Activated gamma-delta T cell treated with anti-CD3 and anti-CD28 coated beads, Interleukin-2, amount 50 U/mL, for 16 hours (primary cell): ENCODE results near the gene NEUROG3.

Source experiments
- DNase-seq: peaks from one replicate; pipeline ENCODE4 v3.0.0-alpha.2; 2020; ENCODE audit warnings: low read depth

NEUROG3 gene, protein sequence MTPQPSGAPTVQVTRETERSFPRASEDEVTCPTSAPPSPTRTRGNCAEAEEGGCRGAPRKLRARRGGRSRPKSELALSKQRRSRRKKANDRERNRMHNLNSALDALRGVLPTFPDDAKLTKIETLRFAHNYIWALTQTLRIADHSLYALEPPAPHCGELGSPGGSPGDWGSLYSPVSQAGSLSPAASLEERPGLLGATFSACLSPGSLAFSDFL

GRCh38 chr10:69573056-69573806 lies at the start of gene NEUROG3:
Gene NEUROG3 (minus strand): TSS chr10:69573422. CDS start chr10:69573043, 379 bp downstream.
- DNase-seq = no peak

DNA sequence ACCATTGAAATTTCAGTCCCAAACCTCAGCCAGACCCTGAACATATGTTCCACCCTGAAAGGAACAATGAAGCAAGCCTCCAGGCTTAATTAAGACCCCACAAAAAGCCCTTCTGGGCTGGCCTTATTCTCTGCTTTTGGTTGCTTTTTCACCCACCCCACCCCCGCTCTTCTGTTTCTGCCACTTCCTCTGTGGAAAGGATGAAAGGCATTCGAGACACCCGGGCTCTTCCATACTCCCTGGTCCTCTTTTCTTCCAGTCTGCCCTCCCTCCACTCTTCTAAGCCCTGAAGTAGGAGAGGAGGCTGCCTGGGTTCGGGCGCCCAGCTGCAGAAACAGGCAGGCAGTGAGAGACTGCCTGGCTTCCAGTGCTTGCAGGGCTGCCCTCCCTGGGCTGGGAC lies 47.4 kb upstream of the NEUROG3 start:
- no peak for DNase-seq

DNA sequence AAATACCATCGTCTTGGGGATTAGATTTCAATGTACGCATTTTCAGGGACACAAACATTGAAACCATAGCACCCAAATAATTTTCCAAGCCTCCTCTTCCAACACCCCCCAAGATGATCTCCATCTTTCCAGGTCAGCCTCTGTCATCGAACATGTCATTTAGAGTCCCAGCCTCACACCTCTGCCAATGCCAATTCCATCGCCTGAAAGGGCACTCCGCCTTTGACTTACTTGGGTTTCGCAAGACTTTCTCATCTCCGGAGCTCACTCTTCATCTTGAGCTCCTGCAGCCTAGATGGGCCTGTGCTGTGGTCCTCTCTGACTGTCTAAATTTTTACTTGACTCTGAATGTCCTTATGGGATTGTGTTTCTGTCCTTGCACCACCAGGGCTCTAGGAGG lies 46.4 kb upstream of the NEUROG3 start:
- DNase-seq = no peak

DNA sequence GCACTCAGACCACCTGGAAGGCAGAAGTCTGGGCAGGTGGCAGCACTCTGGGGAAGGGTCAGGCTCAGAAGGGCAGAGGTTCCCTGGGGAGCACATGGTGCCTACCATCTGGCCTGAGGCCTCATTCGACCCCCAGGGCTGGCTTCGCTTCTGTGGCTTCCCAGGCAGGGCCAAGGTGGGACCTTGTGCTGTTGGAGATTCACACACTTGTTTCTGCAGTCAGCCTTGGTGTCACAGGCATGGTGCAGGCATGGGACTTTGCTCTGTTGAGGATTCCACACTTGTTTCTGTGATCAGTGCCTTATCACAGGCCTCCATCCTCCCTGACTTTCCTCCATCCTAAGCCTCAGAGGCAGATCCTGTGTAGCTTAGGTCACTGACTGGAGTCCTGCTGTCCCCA lies 45.5 kb upstream of the NEUROG3 start:
- no peak for DNase-seq

DNA sequence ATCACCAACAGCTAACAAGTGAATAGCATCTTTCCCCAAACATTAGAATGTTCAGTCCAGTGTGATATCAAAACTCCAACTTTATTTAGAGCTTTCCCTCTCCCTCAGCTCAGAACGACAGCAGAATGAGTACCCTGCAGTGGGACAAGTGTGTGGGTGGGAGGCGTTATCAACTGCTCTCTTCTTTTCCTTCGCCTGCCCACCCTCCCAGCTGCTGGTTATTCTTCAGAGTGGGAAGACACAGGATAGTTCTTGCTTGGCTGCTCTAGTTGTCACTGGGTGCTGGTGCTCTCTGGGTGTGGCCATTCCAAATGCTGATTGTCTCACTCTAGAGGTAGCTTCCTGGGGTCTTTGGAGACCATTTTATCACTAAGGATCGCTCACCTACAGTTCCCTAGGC lies 43.1 kb upstream of the NEUROG3 start:
- no peak for DNase-seq

- no peak for DNase-seq
These were observed 40.9 kb upstream of the NEUROG3 start for GRCh38 chr10:69614130-69614529.

GRCh38 chr10:69612760-69613159 lies 39.5 kb upstream of the NEUROG3 start:
- no peak for DNase-seq

DNA sequence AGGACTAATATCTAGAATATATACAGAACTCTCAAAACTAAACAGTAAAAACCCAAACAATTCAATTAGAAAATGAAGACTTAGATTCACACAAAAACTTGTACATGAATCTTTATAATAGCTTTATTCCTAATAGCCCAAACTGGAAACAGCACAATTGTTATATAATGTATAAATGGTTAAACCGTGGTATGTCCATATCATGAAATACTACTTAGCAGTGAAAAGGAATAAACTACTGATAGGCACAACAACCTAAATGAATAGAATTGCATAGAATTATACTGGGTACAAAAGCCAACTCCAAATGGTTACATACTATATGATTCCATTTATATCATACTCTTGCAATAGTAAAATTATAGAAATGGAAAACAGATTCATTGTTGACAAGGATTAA lies 35.9 kb upstream of the NEUROG3 start:
- no peak for DNase-seq

GRCh38 chr10:69600761-69601330 lies 27.6 kb upstream of the NEUROG3 start:
- DNase-seq = no peak

DNA sequence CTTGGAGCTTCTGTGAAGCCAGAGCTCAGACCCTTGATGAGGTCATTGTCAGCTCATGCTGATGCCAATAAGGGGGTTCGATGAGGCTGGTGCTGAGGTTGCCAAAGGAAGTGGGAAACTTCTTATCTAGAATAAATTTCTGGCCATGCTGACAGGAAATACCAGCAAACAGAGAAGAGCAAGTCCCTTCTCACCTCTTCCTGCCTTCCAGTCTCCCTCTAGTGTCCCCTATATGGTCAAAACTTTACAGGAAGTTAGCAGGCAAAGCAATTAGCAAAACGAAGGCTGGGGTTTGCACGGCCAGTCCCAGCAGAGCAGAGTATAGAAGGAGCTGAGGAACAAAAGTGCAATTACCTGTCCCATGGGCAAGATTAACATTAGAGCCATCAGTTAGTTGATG lies 15.1 kb upstream of the NEUROG3 start:
- no peak for DNase-seq

DNA sequence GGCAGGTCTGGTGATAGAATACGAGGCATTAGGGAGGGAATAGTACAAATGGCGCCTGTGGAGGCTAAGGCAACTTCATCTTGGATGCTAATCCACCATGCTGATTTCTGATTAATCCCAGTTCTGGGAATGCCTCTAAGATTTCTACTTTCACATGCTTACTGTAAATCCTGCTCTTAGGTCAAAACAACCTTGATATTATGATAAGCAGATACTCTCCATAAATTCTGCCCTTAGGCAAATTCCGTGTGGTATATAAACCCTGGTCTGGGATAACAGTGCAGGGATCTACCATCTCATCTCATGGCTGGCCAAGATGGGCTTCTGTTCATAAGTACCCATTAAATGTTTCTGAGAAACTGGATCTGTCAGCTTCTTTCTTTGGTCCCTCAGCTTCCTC lies 11.4 kb upstream of the NEUROG3 start:
- DNase-seq = no peak

DNA sequence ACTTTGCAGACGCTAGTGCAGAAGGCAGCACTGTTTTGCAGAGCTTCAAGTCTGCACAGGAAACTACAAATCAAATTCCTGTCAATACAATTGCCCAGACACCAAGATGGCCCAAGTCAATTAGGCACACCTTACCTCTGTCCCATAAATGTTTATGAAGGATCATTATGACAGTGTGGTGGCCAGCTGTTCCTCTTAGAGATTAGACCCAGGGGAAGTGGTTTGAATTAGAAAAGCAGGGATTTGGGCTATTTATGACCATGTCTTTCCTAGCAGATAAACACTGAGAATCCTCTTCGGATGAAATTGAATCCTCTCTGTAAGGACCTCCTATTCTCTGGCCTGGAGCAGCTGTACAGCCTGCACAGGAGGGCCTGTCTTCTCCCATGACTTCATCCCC lies 9.9 kb upstream of the NEUROG3 start:
- DNase-seq = no peak

GRCh38 chr10:69580435-69580834 lies 7.2 kb upstream of the NEUROG3 start:
- no peak for DNase-seq

DNA sequence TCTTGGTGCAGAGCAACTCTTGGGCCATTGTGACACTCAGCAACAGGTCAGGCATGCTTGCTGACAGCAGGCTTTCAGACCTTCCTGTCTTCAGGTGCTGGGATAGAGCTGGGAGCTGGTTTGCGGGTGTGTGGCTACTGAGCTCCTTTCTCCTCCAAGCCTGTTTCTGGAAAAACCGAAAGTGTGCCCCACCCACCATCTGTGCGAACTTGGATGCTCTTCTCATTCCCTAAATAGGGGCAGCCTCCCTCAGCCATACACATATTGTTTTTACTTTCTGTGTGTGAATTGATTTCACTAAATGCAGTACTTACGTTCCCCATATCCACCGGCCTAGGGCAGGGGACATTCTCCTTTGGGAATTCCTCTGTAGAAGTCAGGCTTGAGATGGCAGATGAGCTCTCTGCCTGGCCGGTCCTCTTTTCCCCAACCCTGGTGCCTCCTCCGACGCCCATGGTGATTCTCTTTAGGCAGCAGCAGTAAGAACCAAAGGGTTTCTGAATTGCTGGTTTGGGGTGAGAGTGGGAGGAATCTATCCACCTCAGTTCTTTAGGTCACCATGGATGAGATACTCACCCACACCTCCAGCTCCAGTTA lies 6.3 kb upstream of the NEUROG3 start:
- DNase-seq = no peak

- no peak for DNase-seq
These were observed 5.3 kb upstream of the NEUROG3 start for GRCh38 chr10:69578508-69578991.

GRCh38 chr10:69577268-69578232 lies 4.3 kb upstream of the NEUROG3 start:
- DNase-seq = no peak

DNA sequence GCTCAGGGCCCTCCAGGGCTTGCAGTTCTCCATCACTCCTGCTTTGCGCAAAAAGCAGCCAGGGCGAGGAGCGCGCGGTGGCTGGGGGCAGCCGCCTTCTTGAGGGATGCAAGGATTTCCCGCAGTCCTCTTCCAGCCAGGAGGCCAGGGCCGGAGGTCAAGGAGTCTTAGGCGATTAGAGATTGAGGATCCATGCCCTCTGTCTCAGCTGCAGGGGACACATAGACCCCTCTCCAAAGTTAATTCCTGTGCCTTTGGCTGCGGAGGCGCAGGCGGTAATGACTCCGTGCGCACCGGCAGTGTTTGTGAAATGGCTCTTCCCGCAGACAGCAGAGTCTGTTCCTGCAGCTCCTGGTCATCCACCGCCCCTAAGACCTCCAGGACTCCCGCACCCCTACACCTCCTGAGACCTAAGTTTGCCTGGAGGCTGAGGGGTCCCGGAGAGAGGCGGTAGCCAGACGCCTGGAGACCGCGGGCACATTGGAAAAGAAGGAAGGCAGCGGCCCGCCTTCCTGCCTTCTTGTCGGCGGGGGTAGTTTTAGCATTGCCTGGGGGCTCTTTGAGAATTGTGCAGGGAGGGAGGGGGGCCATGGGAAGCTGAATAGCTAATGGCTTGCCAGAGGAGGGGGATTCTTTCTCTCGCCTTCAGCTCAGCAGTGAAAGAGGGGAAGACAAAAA lies 3.3 kb upstream of the NEUROG3 start:
- no peak for DNase-seq

- DNase-seq = no peak
These were observed 2.0 kb upstream of the NEUROG3 start for GRCh38 chr10:69575164-69575722.

DNA sequence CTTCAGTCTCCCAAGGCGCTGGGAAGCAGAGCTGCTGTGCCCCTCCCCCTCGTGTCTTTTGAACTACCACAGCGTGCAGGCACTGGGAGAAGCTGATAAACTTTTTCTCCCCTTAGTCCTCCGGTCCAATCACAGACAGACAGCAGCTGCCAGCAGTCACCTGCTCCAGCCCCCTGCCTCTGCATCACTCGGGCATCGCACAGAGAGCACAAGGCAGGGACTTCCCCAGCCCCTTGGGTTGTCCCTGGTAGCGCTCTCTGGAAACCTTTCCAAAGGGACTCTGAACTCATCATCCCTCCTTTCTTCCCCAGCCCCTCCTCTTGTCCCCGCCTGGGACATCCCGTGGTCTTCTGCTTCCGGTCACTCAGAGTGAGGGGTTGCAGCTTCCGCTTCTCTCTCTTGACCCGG lies 1.4 kb upstream of the NEUROG3 start:
- DNase-seq = no peak

- DNase-seq = no peak
These were observed 815 bp downstream of the NEUROG3 start for GRCh38 chr10:69572159-69573055.
